ENCODE measurements around the gene TRMT10B.

TRMT10B gene

GRCh38 chr9:37776328-37776727 lies 22.7 kb downstream of the TRMT10B start:
- ChIA-PET POLR2A (ENCODE audit: low non-redundant PET) (no interaction called here), CTCF (no interaction called here)
- TF ChIP-seq CTCF (conservative IDR thresholded peaks at IDR 0.05; ENCODE audit: low read depth): no peak
- DNase-seq (ENCODE audit: low spot score): peak; percentile 31
- H3K27ac ChIP-seq: no peak overlapping the region

GRCh38 chr9:37778534-37778933 lies 24.9 kb downstream of the TRMT10B start:
- no peak for TF ChIP-seq CTCF (conservative IDR thresholded peaks at IDR 0.05; ENCODE audit: low read depth)
- ChIA-PET CTCF (interaction anchor here (0.7 kb wide), 1 partner anchor 167 kb away, joined by 5 read pairs; no protein-coding TSS in a partner anchor), POLR2A (ENCODE audit: low non-redundant PET) (no interaction called here)
- DNase-seq (ENCODE audit: low spot score): no peak
- peak overlapping the region; percentile 59 for H3K27ac ChIP-seq

GRCh38 chr9:37784291-37784615 lies 30.6 kb downstream of the TRMT10B start:
- ChIA-PET CTCF (interaction anchor here (0.5 to 1.2 kb wide), 2 partner anchors 13 to 1365 kb away, joined by 4 to 6 read pairs; no protein-coding TSS in a partner anchor), POLR2A (ENCODE audit: low non-redundant PET) (interaction anchor here (0.9 kb wide), 1 partner anchor 13 kb away, joined by 3 read pairs; no protein-coding TSS in a partner anchor)
- peak; percentile 22 for DNase-seq (ENCODE audit: low spot score)
- TF ChIP-seq CTCF (conservative IDR thresholded peaks at IDR 0.05; ENCODE audit: low read depth): no peak
- H3K27ac ChIP-seq: peak overlapping the region; percentile 80

- ChIA-PET CTCF (interaction anchor here (0.5 kb wide), 1 partner anchor 1365 kb away, joined by 4 read pairs; no protein-coding TSS in a partner anchor), POLR2A (ENCODE audit: low non-redundant PET) (interaction anchor here (0.6 to 0.9 kb wide), 3 partner anchors 11 to 15 kb away, joined by 3 read pairs; no protein-coding TSS in a partner anchor)
- no peak for TF ChIP-seq CTCF (conservative IDR thresholded peaks at IDR 0.05; ENCODE audit: low read depth)
- peak; percentile 86 for DNase-seq (ENCODE audit: low spot score)
- H3K27ac ChIP-seq: peak within 1 kb of the TSS; percentile 80
Observed at GRCh38 chr9:37784616-37785483, 31.2 kb downstream of the TRMT10B start, which contains the start of gene EXOSC3. Gene EXOSC3 (minus strand): TSS chr9:37785064. CDS start chr9:37785044, 20 bp downstream.

- no peak for DNase-seq (ENCODE audit: low spot score)
- TF ChIP-seq CTCF (conservative IDR thresholded peaks at IDR 0.05; ENCODE audit: low read depth): no peak
- H3K27ac ChIP-seq: no peak overlapping the region
- ChIA-PET POLR2A (ENCODE audit: low non-redundant PET) (no interaction called here), CTCF (no interaction called here)
Observed at GRCh38 chr9:37787059-37787458, 33.5 kb downstream of the TRMT10B start.

GRCh38 chr9:37788332-37788731 lies 34.7 kb downstream of the TRMT10B start:
- POLR2A ChIA-PET (ENCODE audit: low non-redundant PET): interaction anchor here (0.7 kb wide), 1 partner anchor 621 kb away, joined by 4 read pairs; no protein-coding TSS in a partner anchor
- CTCF ChIA-PET: interaction anchor here (0.6 kb wide), 1 partner anchor 12 kb away, joined by 7 read pairs; no protein-coding TSS in a partner anchor
- TF ChIP-seq CTCF (conservative IDR thresholded peaks at IDR 0.05; ENCODE audit: low read depth): no peak
- no peak for DNase-seq (ENCODE audit: low spot score)
- H3K27ac ChIP-seq: no peak overlapping the region
